Muscle of back (tissue), 13 donors: Measurements from ENCODE around the gene DPCD. TPM values are rescaled to one million over a fixed set of nuclear protein-coding genes. Genes with fewer than 3 reads are reported as not detected.

Experiments
- DNase-seq, 3 donors: peaks; one replicate each; pipeline versions ENCODE4 v3.0.0 to v3.0.0-alpha.2; 2013
- long read RNA-seq, 9 donors: transcript quantifications; one replicate each; lab custom pipeline, GENCODE V29; 2026
- polyA plus RNA-seq, 10 donors: library from polyadenylated mRNA; unstranded; fragments of 120-200 nt; gene quantifications; one replicate each; pipeline ENCODE4 v1.2.1, GENCODE V29; 2013; ENCODE audit not compliant: insufficient read length in 10 of 10

Gene DPCD
- 10 to 100 TPM; 11.7 to 22.8 (median 15.4) TPM for polyA plus RNA-seq
- long read RNA-seq, donor 1, transcript DPCD-202 (6 exons, 858 nt) = major isoform, 5 of 5 reads
- long read RNA-seq, donor 1, partial matches to known transcripts = 0 of 5 reads
- long read RNA-seq, donor 1, other reads (novel, unspliced or antisense) = 0 of 5 reads
- long read RNA-seq, donor 2, transcript DPCD-202 (6 exons, 858 nt) = major isoform, 8 of 8 reads
- long read RNA-seq, donor 2, partial matches to known transcripts = 0 of 8 reads
- long read RNA-seq, donor 2, other reads (novel, unspliced or antisense) = 0 of 8 reads
- long read RNA-seq, donor 3 = 0 reads
- long read RNA-seq, donor 4, transcript DPCD-202 (6 exons, 858 nt) = major isoform, 6 of 6 reads
- long read RNA-seq, donor 4, partial matches to known transcripts = 0 of 6 reads
- long read RNA-seq, donor 4, other reads (novel, unspliced or antisense) = 0 of 6 reads
- long read RNA-seq, donor 5, transcript DPCD-202 (6 exons, 858 nt) = major isoform, 6 of 13 reads
- long read RNA-seq, donor 5, partial matches to known transcripts = 0 of 13 reads
- long read RNA-seq, donor 5, other reads (novel, unspliced or antisense) = 7 of 13 reads
- long read RNA-seq, donor 6, transcript DPCD-202 (6 exons, 858 nt) = major isoform, 12 of 12 reads
- long read RNA-seq, donor 6, partial matches to known transcripts = 0 of 12 reads
- long read RNA-seq, donor 6, other reads (novel, unspliced or antisense) = 0 of 12 reads
- long read RNA-seq, donor 7, transcript DPCD-202 (6 exons, 858 nt) = major isoform, 7 of 51 reads
- long read RNA-seq, donor 7, partial matches to known transcripts = 44 of 51 reads
- long read RNA-seq, donor 7, other reads (novel, unspliced or antisense) = 0 of 51 reads
- long read RNA-seq, donor 8, transcript DPCD-202 (6 exons, 858 nt) = major isoform, 12 of 12 reads
- long read RNA-seq, donor 8, partial matches to known transcripts = 0 of 12 reads
- long read RNA-seq, donor 8, other reads (novel, unspliced or antisense) = 0 of 12 reads
- long read RNA-seq, donor 9, partial matches to known transcripts = 0 of 1 reads
- long read RNA-seq, donor 9, other reads (novel, unspliced or antisense) = 0 of 1 reads

DNA sequence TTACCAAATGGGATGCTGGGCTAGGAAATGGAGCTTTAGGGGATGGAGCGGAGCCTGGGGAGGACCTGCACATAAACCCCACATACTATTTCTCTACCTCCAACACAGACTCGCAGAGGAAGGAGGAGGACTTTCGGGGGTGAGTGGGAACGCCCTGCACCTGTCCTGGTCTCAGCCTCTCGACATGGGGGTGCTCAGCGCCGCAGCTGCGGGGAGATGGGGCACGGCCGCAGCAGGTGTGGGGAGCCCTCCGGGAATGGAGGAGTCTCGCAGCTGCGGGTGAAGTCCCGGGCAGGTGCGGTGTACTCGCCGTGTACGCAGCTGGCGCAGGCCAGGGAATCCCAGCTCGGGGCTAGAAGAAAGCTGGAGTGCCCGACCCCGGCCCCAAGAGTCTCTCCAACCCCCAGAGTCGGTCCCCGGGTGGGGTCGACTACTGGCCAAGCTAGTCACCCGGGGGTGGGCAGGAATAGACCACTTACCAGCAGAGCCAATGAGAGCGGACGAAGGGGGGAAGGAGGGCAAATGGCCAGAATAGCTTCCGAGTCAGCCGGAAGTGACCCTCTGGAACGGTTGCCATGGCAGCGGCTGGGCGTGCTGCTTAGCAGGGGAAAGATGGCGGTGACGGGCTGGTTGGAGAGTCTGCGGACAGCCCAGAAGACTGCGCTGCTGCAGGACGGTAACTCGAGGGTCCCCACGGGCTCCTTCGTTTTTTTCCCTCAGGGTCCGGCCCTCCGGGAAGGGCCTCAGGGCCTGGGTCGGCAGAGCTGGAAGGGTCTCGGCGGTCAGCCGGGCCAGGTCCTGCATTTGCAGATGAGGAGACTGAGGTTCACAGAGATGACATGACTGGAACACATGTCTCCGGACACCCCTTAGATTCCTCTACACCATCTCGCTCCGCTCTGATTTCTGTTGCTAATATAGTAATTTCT lies at the start of gene DPCD, which contains the start of gene POLL:
Gene DPCD (plus strand): TSS at position 597 of the 929 bp plus-strand sequence. CDS start 16 bp downstream, at position 613.
Gene POLL (minus strand): TSS at position 533 of the 929 bp plus-strand sequence. CDS start 897 bp downstream, outside the sequence.
- DNase-seq = peak; percentile 96 to 99 (median 97)

DNA sequence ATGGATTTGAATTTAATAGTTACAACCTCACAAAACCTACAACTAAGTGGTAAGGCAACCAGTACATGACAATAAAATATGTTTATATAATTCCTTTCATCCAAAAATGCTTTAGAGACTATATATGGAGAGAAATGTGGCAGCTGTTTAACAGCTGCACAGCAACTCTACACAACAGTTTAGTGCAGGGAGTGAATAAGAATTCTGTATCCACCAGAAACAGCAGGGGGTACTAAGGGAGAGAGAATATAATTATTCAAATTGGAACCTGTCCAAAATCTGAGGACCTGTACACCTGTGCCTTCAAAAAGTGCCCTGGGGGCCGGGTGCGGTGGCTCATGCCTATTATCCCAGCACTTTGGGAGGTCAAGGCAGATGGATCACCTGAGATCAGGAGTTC lies 49.7 kb upstream of the DPCD start:
- no peak for DNase-seq

DNA sequence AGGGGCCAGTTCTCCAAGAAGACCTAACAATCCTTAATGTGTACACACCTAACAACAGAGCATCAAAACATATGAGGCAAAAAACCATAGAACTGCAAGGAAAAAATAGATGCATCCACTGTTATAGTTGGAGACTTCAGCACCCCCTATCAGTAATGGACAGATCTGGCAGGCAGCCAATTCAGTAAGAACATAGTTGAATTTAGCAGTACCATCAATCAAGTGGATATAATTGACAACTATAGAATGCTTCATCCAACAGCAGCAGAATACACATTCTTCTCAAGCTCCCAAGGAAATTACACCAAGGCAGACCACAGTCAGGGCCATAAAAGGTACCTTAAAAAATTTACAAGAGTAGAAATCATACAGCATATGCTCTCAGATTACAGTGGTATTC lies 42.2 kb upstream of the DPCD start:
- DNase-seq = no peak

DNA sequence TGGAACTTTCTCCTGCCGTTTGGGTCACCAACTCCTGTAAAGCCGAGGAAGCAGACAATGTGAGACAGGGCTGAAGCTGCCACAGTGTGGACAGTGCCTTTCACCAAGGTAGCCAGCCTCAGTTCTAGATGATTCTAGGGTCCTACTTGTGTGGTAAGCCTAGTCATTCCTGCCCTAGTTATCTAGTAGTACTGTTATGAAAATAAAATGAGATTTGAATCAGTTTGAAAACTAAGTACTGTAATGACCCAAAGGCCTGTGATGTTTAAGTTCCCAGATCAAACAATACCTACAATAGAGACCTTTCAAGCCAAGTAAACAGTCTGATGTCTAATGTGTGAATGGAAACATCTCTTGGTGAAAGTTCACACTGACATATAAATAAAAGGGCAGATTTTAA lies 37.2 kb upstream of the DPCD start:
- DNase-seq = no peak

DNA sequence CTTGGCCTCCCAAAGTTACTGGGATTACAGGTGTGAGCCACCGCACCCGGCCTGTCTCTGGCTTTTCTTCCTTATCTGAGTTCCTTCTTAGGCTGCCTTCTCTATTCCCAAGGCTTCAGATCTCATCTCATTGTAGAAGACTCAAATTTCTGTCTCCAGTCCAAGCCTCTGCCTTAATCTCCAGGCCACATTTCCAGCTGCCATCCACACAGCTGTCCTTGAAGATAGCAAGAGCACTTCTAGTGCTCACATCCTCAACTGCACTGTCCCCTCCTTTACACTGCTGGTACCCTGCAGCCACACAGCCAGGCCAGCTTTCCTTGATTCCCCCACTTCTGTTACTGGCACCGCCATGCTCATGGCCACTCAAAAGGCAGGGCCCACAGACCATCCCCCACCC lies 35.7 kb upstream of the DPCD start:
- DNase-seq = no peak

DNA sequence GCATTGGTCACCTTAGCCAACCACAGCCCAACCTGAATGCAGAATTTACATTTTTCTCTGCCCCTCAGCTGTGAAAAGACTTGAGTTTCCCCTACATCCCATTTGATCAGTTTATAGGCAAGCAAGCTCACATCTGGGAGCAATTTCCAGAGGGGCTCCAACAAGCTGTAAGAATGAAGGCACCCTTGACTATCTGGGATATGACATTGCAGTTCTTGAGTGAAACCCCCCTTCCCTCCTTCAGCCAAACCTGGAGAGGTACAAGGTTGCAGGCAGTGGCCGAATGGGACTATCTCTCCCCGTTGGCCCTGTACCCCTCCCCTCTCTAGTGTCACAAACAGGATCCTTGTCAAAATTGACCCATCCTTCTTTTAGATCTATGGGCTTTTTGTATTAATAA lies 30.6 kb upstream of the DPCD start:
- no peak for DNase-seq

DNA sequence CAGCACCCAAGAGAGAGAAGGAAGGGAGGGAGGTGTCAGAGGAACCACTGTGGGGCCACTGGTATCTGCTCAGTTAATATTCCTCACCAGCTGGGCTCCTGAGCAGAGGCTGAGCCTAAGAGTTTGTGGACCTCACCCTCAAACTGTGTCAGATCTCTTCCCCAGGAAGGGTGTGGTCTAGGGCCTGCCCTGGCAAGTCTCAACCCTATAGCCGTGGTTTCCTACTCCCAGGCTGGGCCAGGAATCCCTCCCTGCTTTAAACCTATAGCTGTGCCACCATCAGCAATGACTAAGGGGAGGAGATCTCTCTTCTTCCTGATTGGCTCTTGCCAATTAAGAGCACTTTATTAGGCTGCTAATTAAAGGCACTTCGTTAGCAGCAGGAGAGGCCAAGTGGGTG lies 29.9 kb upstream of the DPCD start:
- no peak for DNase-seq

DNA sequence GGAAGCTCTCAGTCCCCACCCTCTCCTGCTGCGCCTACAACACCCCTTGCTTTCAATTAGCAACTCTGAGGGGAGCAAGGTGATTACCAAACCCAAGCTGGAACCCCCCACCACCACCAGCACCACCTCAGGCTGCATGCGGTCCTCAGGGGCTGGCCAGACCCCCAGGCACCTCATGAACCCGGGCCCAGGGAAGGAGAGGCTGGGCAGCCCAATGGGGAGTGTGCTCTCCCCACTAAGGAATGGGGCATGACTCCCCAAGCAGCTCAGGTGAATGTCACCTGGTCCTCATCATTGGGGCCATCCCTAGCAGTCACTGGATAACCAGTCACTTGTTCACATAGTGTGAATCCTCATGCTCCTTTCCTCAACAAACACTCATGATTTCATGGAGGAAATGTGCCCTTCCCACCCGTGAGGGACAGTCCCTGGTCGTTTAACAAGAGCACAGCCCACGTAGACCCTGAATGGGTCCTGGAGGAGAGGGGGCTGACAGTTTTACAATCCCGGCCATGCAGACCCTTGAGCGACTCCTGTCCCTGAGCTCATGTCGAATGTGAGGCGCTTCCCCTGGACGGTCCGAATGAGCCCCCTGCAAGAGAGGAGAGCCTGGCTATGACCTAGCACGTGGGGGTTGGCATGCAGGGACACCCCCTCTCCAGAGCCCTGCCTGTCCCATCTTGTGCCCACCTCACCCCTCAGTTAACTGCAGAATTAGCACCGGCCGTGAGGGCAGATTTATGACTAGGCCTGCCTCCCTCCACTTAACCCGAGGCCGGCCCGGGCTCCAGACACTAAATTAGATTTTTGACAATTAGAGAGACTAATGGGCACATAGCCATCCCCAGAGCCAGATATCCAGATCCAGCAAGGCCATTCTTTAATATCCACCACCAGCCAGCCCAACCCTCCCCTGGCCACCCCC lies 29.2 kb upstream of the DPCD start:
- DNase-seq = no peak

DNA sequence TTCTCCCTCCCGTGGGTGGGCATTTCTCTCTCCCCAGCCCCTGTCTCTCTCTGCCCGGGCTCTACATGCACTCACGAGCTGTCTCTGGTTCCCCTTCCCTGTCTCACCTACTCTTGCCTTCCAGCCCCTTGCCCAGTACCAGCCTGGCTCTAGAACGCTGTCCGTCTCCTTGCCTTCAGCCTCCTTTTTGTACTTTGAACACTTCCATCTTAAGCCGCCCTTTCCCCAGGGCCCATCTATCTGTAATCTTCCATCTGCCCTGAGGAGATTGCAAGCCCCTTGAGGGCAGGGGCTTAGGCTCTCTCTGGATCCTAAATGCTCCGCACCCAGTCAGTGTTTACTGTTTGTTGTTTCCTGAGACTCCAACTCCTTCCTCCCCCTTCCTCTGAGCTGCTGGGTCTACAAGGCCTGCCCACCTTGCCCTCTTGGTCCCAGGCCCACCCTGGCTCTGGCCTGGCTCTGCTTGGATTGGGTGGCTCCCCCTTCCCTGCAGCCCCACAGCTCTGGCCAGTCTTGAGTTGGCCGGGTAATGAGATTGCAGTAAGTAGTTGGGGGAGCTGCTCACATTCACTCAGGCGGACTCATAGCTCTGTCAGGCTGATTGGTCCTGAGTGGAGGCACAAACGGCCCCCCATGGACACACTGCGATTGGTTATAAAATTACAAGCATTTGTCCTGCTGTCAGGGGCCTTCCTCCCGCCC lies 28.4 kb upstream of the DPCD start:
- no peak for DNase-seq

DNA sequence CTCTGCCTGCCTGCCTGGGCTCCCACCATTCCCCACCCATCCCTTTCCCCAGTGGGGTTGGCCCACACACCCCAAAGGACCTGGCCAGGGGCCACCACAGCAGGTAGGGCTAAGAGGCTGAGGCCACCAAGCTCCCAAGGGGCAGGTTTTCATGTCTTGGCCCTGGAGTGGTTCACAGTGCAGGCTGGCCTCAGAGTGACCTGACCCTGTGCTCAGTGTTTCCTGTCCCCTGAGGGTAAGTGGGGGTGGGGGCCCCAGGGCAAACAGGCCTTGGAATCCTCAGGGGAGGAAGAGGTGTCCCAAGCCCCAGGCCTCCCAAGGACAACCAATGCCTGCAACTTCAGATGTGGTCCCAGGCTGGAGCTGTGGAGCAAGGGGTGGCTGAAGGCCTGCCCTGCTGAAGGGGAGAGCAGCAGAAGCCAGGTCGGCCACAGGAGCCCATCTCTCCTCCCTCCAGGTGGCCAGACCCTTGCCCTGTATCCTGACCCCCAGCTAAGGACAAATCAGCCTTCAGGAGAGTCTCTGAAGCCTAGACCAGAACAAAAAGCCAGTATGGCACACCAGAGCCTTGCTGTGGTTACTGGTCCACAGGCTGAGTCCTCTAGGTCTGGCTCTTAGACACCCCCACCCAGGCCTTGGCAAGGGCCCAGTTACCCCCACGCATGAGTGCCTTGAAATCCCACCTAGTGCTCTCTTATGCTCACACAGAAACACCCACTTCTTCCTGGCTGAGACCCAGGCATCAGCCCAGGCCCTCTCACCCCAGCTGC lies 27.6 kb upstream of the DPCD start:
- DNase-seq = no peak

DNA sequence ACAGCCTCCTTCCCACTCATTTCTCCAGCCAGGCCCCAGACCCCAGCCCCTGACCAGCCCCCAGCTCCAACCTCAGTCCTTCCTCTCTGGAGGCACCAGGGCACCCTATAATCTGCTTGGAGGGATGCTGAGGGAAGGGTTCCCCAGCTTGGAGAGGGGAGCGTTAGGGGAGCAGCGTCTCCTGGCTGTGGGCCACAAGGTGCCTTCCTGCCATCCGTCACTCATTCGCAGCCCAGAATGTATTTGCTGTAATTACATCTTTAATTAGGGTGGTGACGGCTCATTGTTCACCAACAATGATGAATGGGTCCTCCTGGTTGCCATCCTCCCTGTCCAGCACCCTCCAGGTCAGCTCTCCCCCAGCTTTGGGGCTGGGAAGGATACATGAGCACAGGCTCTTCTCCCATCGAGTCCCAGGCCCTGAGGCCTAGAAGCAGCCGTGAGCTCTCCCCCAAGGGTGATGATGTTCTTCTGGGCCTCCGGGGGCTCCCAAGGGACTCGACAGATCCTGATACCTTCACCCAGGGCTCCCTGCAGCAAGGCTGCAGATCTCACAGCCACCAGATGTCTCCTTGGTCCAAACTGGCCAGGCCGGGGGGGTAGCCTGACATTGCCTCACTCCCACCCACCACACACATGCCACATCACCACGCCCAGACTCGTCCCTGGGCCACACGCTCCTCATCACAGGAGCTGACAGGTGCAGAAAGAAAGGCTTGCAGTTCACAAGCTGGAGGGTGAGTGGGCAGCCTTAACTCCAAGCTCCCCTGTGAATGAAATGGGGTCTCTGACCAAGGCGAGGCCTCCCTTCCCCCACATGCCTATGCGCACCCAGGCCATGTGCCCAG lies 26.8 kb upstream of the DPCD start:
- no peak for DNase-seq

DNA sequence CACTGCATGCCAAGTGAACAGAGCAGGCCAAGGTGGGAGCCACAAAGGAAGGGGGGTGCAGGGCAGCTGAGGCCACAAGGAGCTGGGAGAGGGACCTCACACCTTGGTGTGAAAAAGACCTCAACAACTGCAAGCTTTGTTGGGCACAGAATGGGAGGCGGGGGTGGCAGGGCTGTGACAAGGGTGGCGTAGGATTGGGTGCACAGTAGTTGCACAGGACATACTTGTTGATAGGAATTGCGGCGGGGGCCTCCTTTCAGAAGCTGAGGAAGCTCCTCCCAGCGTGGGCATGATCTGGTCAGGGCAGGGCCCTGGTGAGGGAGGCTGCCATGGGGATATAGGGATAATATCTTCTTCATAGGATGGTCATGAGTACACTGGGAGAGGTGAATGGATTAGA lies 25.9 kb upstream of the DPCD start:
- DNase-seq = no peak

DNA sequence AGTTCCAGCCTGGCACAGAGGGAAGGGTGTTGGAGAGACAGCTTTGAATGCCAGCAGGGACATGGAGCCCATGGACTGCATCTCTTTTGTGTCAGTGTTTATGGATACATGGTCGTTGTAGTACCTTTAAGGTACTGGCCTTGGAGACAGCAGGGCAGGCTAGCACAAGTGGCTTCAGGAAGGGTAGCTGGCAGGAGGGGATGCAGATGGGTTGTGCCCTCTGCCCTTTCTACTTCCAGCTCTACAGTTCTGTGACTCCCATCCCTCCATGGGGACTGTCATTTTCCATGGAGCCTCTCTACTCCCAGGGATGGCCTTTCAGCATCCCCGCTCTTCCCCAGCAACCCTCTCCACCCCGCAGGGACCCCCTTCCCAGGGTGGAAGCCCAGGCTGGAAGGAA lies 25.1 kb upstream of the DPCD start:
- no peak for DNase-seq

DNA sequence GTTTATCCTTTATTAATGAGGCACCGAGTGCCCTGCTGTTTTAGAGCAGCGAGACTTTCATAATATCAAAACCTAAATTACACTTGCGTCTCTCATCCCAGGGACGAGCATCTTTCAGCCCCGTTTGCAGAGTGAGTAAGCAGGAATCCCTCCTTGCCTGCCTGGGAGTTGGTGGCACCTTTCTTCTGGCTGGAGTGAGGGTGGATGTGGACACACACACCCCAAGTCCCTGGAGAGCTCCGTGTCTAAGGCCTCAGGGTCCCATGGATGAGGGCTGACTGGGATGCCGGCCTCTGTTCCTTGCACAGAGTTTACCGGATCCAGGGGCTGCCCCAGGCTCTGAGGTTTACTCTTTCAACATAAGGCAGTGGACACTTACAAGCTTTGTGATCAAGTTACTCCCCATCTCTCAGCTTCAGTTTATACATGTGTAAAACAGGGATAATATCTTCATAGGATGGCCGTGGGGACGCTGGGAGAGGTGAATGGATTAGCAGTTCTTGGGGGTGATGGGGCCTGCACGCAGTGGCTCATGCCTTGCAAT lies 24.6 kb upstream of the DPCD start:
- DNase-seq = no peak

DNA sequence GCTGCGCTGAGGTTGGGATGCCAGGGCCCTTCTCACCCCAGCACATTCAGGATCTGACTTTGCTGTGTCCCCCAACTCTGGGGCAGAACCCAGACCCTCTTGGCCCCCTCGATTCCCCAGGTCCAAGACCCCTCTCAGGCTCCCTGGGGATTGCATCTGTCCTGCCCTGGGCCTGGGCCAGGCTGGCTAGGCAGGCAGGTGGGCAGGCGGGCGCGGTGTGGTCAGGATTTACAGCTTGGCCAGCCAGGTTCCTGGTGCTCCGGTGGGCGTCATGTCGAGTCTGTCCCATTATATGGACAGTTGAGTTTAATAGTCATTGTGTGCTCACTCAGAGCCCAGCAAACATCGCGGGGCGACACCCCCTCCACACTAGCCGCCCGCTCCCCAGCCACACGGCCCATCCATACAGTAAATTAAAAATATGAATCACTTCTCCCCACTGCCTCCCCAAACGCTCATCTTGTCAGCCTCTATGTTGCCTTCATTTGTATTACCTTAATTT lies 23.6 kb upstream of the DPCD start:
- no peak for DNase-seq

DNA sequence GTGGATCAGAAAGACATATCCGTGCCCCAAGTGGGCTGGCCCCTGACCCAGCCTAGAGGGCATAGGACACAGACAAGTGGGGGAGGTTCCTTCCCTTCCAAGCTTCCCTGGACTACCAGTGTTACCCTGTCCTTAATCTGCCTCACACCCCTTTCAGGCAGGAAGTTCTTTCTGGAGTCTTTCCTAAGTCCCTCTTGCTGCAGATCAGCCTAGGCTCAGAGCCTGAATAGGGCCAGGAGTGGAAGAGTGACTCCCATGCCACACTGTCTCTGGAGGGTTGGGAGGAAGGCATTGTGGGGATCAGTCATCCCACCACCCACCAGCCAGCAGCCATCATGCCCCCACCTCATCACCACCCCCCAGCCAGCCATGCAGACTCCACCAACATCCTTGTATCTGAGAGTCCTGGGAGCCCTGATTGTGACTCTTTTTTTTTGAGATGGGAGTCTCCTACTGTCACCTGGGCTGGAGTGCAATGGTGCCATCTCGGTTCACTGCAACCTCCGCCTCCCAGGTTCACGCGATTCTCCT lies 22.7 kb upstream of the DPCD start:
- DNase-seq = no peak

DNA sequence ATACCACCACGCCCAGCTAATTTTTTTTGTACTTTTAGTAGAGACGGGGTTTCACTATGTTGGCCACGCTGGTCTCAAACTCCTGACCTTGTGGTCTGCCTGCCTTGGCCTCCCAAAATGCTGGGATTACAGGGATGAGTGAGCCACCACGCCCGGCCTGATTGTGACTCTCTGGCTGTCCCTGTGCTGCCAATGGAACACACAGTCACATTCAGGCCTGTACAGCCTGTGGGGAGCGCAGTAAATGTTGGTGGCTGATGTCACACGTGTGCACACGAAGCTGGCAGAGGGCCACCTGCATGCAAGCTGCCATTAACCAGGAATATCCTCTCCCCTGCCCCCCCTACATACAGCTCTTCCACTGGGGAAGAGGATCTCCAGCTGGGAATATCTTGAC lies 22.2 kb upstream of the DPCD start:
- DNase-seq = no peak
